ENCODE results near the gene BRD1.

Gene BRD1

DNA sequence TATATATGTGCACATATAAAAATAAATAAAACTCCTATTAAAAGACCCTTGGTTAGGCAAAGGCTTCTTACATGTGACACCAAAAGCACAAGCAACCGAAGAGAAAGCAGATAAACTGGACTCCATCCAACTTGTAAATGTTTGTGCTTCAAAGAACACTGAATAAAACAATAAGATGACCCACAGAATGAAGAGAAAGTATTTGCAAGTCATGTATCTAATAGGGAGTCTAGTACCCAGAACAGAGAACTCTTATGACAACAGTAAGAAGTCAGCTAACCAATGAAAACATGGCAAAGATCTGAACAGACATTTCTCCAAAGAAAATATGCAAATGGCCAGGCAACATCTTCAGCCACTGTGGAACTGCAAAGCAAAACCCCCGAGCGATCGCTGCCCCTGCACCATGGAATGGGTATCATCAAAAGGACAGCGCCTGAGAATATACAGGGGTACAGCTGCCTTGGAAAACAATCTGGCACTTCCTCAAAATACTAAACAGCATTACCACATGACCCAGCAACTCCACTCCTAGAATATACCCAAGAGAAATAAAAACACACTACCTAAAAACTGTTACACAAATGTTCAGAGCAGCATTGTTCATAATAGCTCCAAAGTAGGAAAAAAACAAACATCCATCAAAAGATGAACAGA, 17.2 kb downstream of the BRD1 start:
- H3F3A ChIP-seq (ENCODE audit: control insufficient read depth, insufficient read depth): no peaks in the 10 kb centered on the region
- H4K20me1 ChIP-seq (ENCODE audit: control insufficient read depth, insufficient read depth, low read depth, low read length): peaks cover 25% of the 10 kb centered on the region; the same call in 1 of the 2 replicates
- peaks cover 6% of the 10 kb centered on the region; the same call in 1 of the 2 replicates for H3K4me1 ChIP-seq (ENCODE audit: control insufficient read depth, low read length)
- peaks cover 57% of the 10 kb centered on the region for H3K36me3 ChIP-seq (ENCODE audit: control insufficient read depth, low read length)
- no peak for TF ChIP-seq CTCF (IDR thresholded peaks at IDR 0.05; ENCODE audit: low read depth, low read length, poor library complexity, severe bottlenecking)
- TF ChIP-seq EZH2phosphoT487 (IDR thresholded peaks at IDR 0.05; ENCODE audit: borderline replicate concordance, low read length): no peak
- H3K79me2 ChIP-seq (ENCODE audit: control insufficient read depth, low read length): peaks cover 100% of the 10 kb centered on the region
- no peaks in the 10 kb centered on the region for H3K27me3 ChIP-seq (ENCODE audit: control insufficient read depth, low read length)
- H3K4me2 ChIP-seq (ENCODE audit: low read length): no peak overlapping the region
- no peaks in the 10 kb centered on the region for H3K9me2 ChIP-seq (replicated peaks; ENCODE audit: control insufficient read depth, low read length)
- H3K9me3 ChIP-seq (ENCODE audit: control insufficient read depth, insufficient read depth, low read length): no peaks in the 10 kb centered on the region
- no peak overlapping the region for H3K27ac ChIP-seq (ENCODE audit: low read depth, low read length)
- H3K4me3 ChIP-seq (ENCODE audit: low read length): no peak overlapping the region

- Histone ChIP-seq H4K20me1 (ENCODE audit: control insufficient read depth, insufficient read depth, low read depth, low read length) (peaks cover 20% of the 10 kb centered on the region; the same call in 1 of the 2 replicates), H3K4me2 (ENCODE audit: low read length) (no peak overlapping the region), H3F3A (ENCODE audit: control insufficient read depth, insufficient read depth) (no peaks in the 10 kb centered on the region), H3K27me3 (ENCODE audit: control insufficient read depth, low read length) (no peaks in the 10 kb centered on the region), H3K9me3 (ENCODE audit: control insufficient read depth, insufficient read depth, low read length) (no peaks in the 10 kb centered on the region), H3K4me1 (ENCODE audit: control insufficient read depth, low read length) (peaks cover 6% of the 10 kb centered on the region; the same call in 1 of the 2 replicates), H3K9me2 (replicated peaks; ENCODE audit: control insufficient read depth, low read length) (no peaks in the 10 kb centered on the region), H3K4me3 (ENCODE audit: low read length) (no peak overlapping the region), H3K27ac (ENCODE audit: low read depth, low read length) (no peak overlapping the region), H3K36me3 (ENCODE audit: control insufficient read depth, low read length) (peaks cover 57% of the 10 kb centered on the region), H3K79me2 (ENCODE audit: control insufficient read depth, low read length) (peaks cover 100% of the 10 kb centered on the region)
- TF ChIP-seq EZH2phosphoT487 (IDR thresholded peaks at IDR 0.05; ENCODE audit: borderline replicate concordance, low read length) (no peak), CTCF (IDR thresholded peaks at IDR 0.05; ENCODE audit: low read depth, low read length, poor library complexity, severe bottlenecking) (no peak)
Observed at GRCh38 chr22:49807780-49808708, 19.6 kb downstream of the BRD1 start.

GRCh38 chr22:49807129-49807528, 20.5 kb downstream of the BRD1 start:
- H3K9me2 ChIP-seq (replicated peaks; ENCODE audit: control insufficient read depth, low read length): no peaks in the 10 kb centered on the region
- TF ChIP-seq EZH2phosphoT487 (IDR thresholded peaks at IDR 0.05; ENCODE audit: borderline replicate concordance, low read length) (no peak), CTCF (IDR thresholded peaks at IDR 0.05; ENCODE audit: low read depth, low read length, poor library complexity, severe bottlenecking) (no peak)
- H3K27me3 ChIP-seq (ENCODE audit: control insufficient read depth, low read length): no peaks in the 10 kb centered on the region
- H3K27ac ChIP-seq (ENCODE audit: low read depth, low read length): no peak overlapping the region
- H3K79me2 ChIP-seq (ENCODE audit: control insufficient read depth, low read length): peaks cover 97% of the 10 kb centered on the region
- H3F3A ChIP-seq (ENCODE audit: control insufficient read depth, insufficient read depth): no peaks in the 10 kb centered on the region
- H4K20me1 ChIP-seq (ENCODE audit: control insufficient read depth, insufficient read depth, low read depth, low read length): peaks cover 14% of the 10 kb centered on the region; the same call in 1 of the 2 replicates
- peaks cover 6% of the 10 kb centered on the region; the same call in 1 of the 2 replicates for H3K4me1 ChIP-seq (ENCODE audit: control insufficient read depth, low read length)
- peaks cover 54% of the 10 kb centered on the region for H3K36me3 ChIP-seq (ENCODE audit: control insufficient read depth, low read length)
- no peaks in the 10 kb centered on the region for H3K9me3 ChIP-seq (ENCODE audit: control insufficient read depth, insufficient read depth, low read length)
- no peak overlapping the region for H3K4me2 ChIP-seq (ENCODE audit: low read length)
- H3K4me3 ChIP-seq (ENCODE audit: low read length): no peak overlapping the region

All from DOHH2 (cell line).